ENCODE data around the gene SH3TC1.

Gene SH3TC1

GRCh38 chr4:8164194-8164565 is 34.9 kb upstream of the SH3TC1 start:
- no peak for DNase-seq (ENCODE audit: low read depth)

DNA sequence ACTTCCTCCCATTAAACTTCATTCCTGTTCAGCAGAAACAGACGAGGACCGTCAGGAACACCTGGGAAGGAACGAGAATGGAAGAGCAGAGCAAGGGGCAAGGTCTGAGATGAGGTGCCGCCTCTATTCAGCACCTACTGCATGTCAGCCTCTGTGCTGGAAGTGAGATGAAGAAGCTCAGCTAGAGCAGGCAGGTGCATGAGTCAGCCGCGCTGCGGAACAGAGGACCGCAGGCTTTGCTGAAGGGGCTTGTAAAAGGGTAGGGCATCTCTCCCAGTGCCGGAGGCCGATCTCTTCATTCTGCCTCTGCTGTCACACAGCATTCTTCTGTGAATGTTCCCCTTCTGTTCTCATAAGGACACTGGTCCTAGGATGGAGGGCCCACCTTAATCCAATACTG is 34.4 kb upstream of the SH3TC1 start:
- no peak for DNase-seq (ENCODE audit: low read depth)

- no peak for DNase-seq (ENCODE audit: low read depth)
Measured at GRCh38 chr4:8165374-8165896, 33.7 kb upstream of the SH3TC1 start.

DNA sequence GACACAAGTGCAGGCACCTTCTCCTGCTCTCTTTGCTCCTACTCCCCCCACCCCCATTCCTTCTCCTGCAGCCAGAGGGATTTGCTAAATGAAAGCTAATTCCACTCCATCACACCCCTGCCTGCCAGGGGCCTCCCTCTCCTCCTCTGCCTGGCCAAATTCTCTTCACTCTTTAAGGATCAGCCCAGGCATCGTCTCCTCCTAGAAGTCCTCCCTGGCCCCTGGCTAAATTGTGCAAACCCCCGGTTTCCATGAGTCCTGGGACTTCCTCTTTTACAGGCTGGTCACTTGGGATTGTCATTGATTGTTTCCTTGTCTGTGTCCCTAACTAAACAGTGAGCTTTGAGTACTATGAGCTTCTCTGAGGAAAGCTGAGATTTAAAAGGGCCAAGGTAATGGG is 31.8 kb upstream of the SH3TC1 start:
- no peak for DNase-seq (ENCODE audit: low read depth)

DNA sequence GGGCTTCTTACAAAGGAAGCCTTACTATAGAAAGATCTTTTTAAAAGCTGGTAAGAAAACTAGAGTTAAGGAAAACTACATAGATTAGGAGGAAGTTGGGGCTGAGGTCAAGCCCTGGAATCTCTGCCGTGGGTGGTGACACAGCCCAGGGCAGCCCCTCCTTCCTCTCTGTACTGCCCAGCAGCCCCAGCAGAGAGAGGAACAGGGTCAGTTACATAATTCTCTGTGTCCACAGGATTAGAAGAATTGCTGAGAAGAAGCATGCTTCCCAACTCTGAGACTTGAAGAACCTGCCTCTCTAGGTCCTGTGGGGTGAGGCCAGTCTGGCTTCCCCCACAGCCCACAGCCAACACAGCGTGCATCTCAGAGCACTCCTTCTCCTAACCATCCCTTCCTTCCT is 31.3 kb upstream of the SH3TC1 start:
- DNase-seq (ENCODE audit: low read depth), result no peak

GRCh38 chr4:8168232-8168631 is 30.9 kb upstream of the SH3TC1 start:
- DNase-seq (ENCODE audit: low read depth), result no peak

DNA sequence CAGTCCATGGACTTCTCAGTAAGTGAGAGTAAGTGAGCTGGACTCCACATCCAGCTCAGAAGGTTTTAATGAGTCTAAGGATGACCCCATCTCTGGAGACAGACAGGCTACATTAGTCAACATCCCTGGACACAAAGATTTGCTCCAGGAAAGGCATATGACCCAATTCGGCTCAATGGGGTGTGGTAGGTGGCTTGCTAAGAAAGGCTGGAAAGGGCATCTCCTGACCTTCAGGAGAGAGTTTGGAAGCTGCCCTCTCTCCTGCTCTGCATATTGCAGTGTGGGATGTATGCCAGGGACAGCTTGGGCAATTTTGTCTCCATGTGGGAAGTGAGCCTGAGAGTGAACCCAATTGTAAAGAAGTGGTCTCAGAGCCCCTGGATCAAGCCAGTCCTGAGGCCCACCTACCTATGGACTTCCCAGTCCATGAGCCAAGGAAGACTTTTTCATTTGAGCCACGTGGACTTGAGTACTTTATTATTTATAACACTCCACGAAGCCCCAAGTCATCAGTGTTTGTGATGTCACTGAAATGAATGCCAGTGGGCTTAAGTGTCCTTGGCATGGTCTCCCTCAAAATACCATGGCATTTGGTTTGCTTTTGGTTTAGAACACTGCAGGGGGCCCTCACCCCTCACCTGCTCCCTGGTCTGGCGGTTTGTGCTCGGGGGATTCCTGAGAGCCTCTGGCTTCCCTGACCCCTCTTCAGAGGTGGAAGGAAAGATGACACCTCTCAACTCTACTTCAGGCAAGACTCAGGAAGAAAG is 30.1 kb upstream of the SH3TC1 start:
- DNase-seq (ENCODE audit: low read depth), result no peak

- no peak for DNase-seq (ENCODE audit: low read depth)
Measured at GRCh38 chr4:8169763-8170162, 29.3 kb upstream of the SH3TC1 start.

GRCh38 chr4:8170341-8170740 is 28.7 kb upstream of the SH3TC1 start:
- no peak for DNase-seq (ENCODE audit: low read depth)

GRCh38 chr4:8171266-8171665 is 27.8 kb upstream of the SH3TC1 start:
- no peak for DNase-seq (ENCODE audit: low read depth)

GRCh38 chr4:8171984-8172924 is 26.8 kb upstream of the SH3TC1 start:
- no peak for DNase-seq (ENCODE audit: low read depth)

DNA sequence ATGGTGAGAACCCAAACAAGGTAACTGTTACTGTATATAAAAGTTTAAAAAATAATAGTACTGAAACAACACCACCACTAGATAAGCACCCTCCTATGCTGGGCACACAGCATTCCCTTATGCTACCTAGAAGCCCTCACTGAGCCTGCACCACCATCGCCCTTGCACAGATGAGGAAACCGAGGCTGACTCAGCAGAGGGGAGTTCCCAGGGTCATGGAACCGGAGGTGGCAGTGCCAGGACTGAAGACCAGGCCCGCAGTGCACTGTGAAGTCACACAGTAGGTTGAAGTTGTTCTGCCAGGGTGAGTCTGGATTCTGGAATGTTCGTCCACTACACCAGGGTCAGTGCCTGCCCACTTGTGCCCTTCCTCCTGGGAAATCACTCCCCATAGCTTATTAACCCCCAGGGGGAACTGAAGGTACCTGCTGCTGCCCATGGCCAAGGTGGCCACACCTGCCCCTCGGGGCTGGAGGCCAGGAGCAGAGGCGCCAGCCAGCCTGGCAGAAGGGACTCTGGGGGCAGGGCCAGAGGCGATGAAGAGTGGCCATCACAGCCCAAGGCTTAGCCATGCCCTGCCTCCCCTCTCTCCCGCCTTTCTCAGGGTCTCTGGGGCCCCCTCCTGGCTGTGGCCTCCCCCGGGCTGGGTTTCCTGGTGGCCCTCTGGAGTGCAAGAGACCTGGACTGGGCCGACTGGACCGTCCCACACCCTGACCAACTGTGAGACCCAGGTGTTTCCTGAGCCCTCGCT is 25.4 kb upstream of the SH3TC1 start:
- DNase-seq (ENCODE audit: low read depth), result no peak

GRCh38 chr4:8174970-8175369 is 24.1 kb upstream of the SH3TC1 start:
- DNase-seq (ENCODE audit: low read depth), result no peak

DNA sequence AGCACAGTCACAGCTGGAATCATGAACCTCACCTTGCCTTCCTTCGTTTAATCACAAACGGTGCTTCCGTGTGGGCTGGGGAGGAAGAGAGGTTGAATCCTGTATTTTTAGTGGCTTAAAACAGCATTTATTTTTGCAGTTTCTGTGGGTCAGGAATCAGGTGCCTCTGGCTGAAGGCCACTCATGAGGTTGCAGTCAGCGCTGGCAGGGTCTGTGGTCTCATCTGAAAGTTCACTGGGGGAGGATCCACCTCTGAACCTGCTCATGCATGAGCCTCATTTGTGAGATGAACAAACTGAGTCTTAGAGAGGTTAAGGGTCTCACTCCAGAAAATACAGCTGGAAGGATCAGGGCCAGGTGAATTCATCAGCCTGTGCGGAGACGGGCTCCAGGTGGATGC is 23.4 kb upstream of the SH3TC1 start:
- no peak for DNase-seq (ENCODE audit: low read depth)

DNA sequence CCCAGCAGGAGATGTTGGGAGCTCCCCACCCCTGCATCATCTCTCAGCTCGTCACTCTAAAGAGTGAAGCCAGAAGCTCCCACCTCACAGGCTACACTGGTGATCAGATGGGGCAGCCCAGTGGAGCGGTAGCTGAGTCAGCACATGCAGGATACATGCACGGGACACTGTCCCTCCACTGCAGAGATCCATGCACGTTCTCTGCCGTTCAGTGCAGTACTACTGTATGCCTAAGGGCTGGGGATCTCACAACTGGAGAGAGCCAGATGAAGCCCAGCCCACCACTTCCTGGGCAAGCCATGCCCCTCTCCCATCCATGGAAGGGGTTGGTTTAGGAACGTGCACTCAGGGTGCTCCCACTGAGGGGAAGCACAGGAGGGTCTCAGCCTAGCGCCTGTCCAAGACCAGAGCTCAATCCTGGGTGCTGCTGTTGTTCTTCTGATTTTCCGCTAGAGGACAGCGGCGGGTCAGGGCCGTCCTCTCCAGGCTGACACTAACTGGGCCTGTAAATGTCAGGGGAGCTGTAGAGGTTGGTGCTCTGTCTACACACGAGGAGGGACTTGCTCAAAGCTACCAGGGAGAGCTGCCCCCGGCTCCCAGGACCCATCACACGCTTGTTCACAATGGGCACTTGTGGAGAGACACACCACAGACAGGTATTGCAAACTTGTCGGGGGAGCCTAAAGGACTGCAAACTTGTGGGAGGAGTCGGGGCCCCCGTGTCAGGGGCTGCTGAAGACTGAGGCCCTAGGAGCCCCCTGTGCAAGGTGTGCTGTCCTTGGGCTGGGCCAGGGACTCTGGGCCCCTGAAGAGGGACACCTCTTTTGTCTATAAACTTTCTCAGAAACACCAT is 22.3 kb upstream of the SH3TC1 start:
- DNase-seq (ENCODE audit: low read depth), result no peak

DNA sequence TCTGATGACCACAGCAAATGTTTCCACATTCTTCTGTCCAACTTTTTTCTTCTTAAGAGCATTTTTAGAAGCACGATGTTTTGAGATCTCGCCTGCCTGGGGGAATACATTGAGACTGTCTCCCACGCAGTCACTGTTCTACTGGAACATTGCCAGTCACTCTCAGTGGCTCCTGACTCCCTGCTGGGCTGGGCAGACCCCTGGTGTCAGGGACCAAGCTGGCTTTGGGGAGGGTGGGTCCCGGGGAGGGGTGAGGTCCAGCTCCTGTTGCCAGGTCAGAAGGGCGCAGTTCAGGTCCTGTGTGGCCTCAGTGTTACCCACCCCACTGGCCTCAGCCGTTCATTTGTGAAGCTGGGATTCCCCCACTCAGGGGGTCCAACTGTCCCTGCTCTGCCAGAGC is 21.5 kb upstream of the SH3TC1 start:
- no peak for DNase-seq (ENCODE audit: low read depth)

DNA sequence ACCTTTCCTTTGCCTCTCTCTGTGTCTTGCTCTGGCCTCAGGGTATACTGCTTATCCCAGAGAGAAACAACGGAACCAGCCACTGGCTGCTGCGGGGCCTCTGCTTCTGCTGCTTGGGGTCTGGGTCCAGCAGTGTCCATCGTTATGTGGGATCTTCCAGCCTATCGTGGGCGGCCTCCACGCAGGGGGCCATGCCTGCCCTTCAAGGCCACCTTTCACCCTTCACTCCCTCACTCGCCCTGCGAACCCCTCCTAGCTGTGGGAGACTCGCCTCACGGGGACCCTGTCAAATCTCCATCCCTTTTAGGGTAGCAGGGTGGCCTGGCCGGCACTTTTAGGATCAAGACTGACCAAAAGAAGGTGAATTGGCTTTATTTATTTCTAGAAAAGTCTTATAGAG is 21.1 kb upstream of the SH3TC1 start:
- DNase-seq (ENCODE audit: low read depth), result no peak

- no peak for DNase-seq (ENCODE audit: low read depth)
Measured at GRCh38 chr4:8179074-8179473, 20.0 kb upstream of the SH3TC1 start.

DNA sequence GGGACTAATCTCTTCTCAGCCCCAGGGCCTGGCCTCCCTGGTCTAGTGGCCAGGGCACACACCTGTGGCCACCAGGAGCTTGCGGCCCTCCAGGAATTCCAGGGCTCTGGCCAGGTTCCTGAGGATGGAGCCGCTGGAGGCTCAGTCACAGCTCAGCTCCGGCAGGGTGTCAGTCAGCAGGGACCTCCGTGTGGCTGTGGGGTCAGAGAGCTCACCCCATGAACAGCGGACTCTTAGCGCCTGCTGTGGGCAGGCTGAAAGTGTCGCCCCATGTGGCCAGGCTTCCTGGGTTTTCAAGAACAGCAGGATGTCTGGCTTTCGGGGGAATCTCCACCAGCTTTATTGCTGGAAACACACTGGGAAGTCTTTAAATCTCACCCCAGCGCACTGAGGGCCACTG is 19.3 kb upstream of the SH3TC1 start:
- no peak for DNase-seq (ENCODE audit: low read depth)

DNA sequence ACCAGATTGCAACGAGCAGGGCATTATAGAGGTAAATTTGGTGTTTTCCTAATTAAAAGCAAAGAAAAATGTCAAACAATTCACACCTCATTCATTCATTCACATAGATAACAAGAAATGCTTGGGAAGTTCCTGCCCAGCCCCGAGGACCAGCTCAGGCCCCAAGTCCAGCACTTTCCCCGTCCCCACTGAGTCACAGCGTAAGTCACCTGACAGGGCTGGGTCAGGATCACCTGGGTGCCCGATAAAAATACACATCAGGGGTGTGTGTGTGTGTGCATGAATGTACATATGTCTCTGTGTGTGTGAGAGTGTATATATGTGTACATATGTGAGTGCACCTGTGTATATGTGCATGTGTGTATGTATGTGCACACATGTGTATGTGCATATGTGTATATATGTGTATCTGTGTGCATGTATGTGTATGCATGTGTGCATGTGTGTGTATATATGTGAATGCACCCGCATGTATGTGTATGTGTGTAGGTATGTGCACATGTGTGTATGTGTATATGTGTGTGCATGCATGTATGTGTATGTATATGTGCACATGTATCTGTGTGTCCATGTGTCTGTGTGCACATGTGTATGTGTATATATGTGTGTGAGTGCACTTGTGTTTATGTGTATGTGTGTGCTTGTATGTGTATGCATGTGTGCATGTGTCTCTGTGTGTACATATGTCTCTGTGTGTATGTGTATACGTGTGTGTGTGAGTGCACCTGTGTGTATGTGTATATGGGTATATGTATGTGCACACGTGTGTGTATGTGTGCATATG is 18.6 kb upstream of the SH3TC1 start:
- no peak for DNase-seq (ENCODE audit: low read depth)

GRCh38 chr4:8181119-8181518 is 18.0 kb upstream of the SH3TC1 start:
- no peak for DNase-seq (ENCODE audit: low read depth)
